Measurements from ENCODE around the gene TNNI2. TPM values are rescaled to one million over a fixed set of nuclear protein-coding genes. Genes with fewer than 3 reads are reported as not detected.

TNNI2 gene
- total RNA-seq, 1 experiment from 2014 or later, result not detected

- POLR2A ChIA-PET (ENCODE audit: low non-redundant PET), result no interaction called here
- CTCF ChIA-PET, result interaction anchor here (0.6 kb wide), 2 partner anchors 11 to 129 kb away, joined by 5 read pairs; no protein-coding TSS in a partner anchor
- no peaks in the 10 kb centered on the region for H3K27me3 ChIP-seq (replicated peaks; ENCODE audit: insufficient read depth, low read depth, low read length, poor library complexity)
- H3K4me3 ChIP-seq (ENCODE audit: low read depth, low read length, poor library complexity, severe bottlenecking), result no peak overlapping the region
- H3K4me1 ChIP-seq (ENCODE audit: insufficient read depth, low read length, poor library complexity, severe bottlenecking), result no peaks in the 10 kb centered on the region
- no peak overlapping the region for H3K27ac ChIP-seq (ENCODE audit: low read depth, low read length, poor library complexity, severe bottlenecking)
- H3K9me3 ChIP-seq (ENCODE audit: low read depth, low read length, poor library complexity, severe bottlenecking), result no peaks in the 10 kb centered on the region
- BruUV-seq (replicated peaks), result no TSS peak
- DNase-seq (ENCODE audit: low spot score), result no peak
- no peaks in the 10 kb centered on the region for H3K36me3 ChIP-seq (ENCODE audit: insufficient read depth, low read length, poor library complexity, severe bottlenecking)
- TF ChIP-seq CTCF (conservative IDR thresholded peaks at IDR 0.05; ENCODE audit: low read depth, low read length) (no peak), EZH2 (IDR thresholded peaks at IDR 0.05; ENCODE audit: borderline replicate concordance, low read depth, low read length, poor library complexity, severe bottlenecking) (no peak)
- intact Hi-C loops (cut with micrococcal nuclease; ENCODE audit: unreplicated experiment), result no loop called here
Measured at GRCh38 chr11:1839204-1839923, 583 bp downstream of the TNNI2 start.

- ChIA-PET CTCF (interaction anchor here (0.6 to 1.3 kb wide), 2 partner anchors 130 to 311 kb away, joined by 5 to 16 read pairs; no protein-coding TSS in a partner anchor), POLR2A (ENCODE audit: low non-redundant PET) (no interaction called here)
- H3K27ac ChIP-seq (ENCODE audit: low read depth, low read length, poor library complexity, severe bottlenecking), result no peak overlapping the region
- H3K4me1 ChIP-seq (ENCODE audit: insufficient read depth, low read length, poor library complexity, severe bottlenecking), result no peaks in the 10 kb centered on the region
- no peaks in the 10 kb centered on the region for H3K9me3 ChIP-seq (ENCODE audit: low read depth, low read length, poor library complexity, severe bottlenecking)
- no peaks in the 10 kb centered on the region for H3K36me3 ChIP-seq (ENCODE audit: insufficient read depth, low read length, poor library complexity, severe bottlenecking)
- H3K4me3 ChIP-seq (ENCODE audit: low read depth, low read length, poor library complexity, severe bottlenecking), result no peak overlapping the region
- H3K27me3 ChIP-seq (replicated peaks; ENCODE audit: insufficient read depth, low read depth, low read length, poor library complexity), result peaks cover 7% of the 10 kb centered on the region
- DNase-seq (ENCODE audit: low spot score), result no peak
- intact Hi-C loops (cut with micrococcal nuclease; ENCODE audit: unreplicated experiment), result no loop called here
- TF ChIP-seq CTCF (conservative IDR thresholded peaks at IDR 0.05; ENCODE audit: low read depth, low read length), result no peak
- BruUV-seq (replicated peaks), result no TSS peak
Measured at GRCh38 chr11:1839924-1840779, 1.4 kb downstream of the TNNI2 start.

- Histone ChIP-seq H3K36me3 (ENCODE audit: insufficient read depth, low read length, poor library complexity, severe bottlenecking) (no peaks in the 10 kb centered on the region), H3K4me1 (ENCODE audit: insufficient read depth, low read length, poor library complexity, severe bottlenecking) (no peaks in the 10 kb centered on the region), H3K27ac (ENCODE audit: low read depth, low read length, poor library complexity, severe bottlenecking) (no peak overlapping the region), H3K27me3 (replicated peaks; ENCODE audit: insufficient read depth, low read depth, low read length, poor library complexity) (peaks cover 9% of the 10 kb centered on the region), H3K9me3 (ENCODE audit: low read depth, low read length, poor library complexity, severe bottlenecking) (no peaks in the 10 kb centered on the region), H3K4me3 (ENCODE audit: low read depth, low read length, poor library complexity, severe bottlenecking) (no peak overlapping the region)
- BruUV-seq (replicated peaks), result no TSS peak
- no peak for DNase-seq (ENCODE audit: low spot score)
- ChIA-PET CTCF (interaction anchor here (0.6 to 1.3 kb wide), 2 partner anchors 41 to 311 kb away, joined by 3 to 16 read pairs; no protein-coding TSS in a partner anchor), POLR2A (ENCODE audit: low non-redundant PET) (no interaction called here)
- TF ChIP-seq CTCF (conservative IDR thresholded peaks at IDR 0.05; ENCODE audit: low read depth, low read length), result no peak
- TF ChIP-seq EZH2 (IDR thresholded peaks at IDR 0.05; ENCODE audit: borderline replicate concordance, low read depth, low read length, poor library complexity, severe bottlenecking), result no peak
- intact Hi-C loops (cut with micrococcal nuclease; ENCODE audit: unreplicated experiment), result no loop called here
Measured at GRCh38 chr11:1840780-1841480, 2.1 kb downstream of the TNNI2 start.

Measured in A673 (cell line).